CD4-positive, alpha-beta T cell treated with Interleukin-21 for 1 hour (primary cell): ENCODE measurements around the gene C1orf56.

Source experiments
- DNase-seq: peaks from one replicate; pipeline ENCODE4 v3.0.0-alpha.2; 2020

C1orf56 gene

DNA sequence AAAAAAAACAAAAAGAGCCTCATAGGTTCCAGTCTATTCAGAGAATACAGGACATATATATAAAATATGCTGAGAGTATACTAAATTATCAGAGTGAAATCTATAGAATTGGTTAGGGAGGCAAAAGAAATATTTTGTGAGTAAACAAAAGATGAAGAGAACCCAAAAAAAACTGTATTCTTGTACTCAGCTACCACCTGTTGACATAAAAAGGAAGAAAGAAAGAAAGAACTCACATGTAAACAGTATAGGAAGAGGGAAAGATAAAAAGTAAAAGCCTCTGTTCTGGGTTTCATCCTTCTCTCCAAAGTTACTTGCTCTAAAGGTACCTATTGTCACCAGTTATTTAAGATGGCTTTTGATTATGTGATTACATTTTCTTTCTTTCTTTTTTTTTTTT lies 21.1 kb upstream of the C1orf56 start:
- DNase-seq, result no peak

GRCh38 chr1:151032164-151032563 lies 15.4 kb upstream of the C1orf56 start:
- no peak for DNase-seq

DNA sequence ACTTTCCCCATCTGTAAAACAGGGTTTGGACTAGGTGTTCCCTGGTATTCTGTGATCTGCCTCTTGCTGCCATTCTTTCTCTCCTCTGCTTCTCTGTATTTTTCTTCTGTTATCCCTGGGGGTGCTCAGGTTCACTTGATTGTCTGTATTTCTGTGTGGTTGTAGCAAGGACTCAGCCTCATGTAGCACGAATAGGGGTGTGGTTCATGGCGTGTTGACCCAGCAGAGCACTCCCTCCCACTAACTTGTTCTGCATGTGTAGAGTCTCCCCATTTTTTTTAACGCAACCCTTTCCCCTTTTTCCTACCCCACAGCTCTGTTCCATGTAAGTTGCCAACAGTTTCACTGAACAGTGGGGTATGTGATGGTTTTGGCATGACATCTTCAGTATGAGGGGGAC lies 12.4 kb upstream of the C1orf56 start:
- DNase-seq, result no peak

GRCh38 chr1:151036356-151036755 lies 11.2 kb upstream of the C1orf56 start, which contains the start of gene BNIPL:
Gene BNIPL (plus strand): TSS chr1:151036586. CDS start chr1:151036726, 140 bp downstream.
- DNase-seq, result no peak

DNA sequence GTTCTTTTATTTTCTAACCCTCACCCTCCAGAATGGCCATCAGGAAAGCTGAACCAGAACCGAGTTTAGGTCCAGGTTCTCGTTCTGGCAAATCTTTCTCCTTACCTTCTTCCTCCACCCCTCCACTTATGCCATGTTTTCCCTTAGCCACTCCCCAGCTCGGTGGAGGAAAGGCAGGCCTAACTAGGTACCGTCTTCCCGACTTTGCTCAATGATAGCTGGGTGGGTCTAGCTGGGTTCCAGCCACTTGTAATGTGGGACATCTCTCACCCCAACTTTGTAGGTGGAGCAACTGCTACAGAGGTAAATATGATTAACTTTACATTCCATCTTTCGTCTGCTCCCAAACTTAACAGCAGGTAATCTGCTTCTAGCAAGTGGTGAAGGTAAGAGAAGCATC lies 10.5 kb upstream of the C1orf56 start:
- DNase-seq, result no peak

GRCh38 chr1:151039521-151039920 lies 8.0 kb upstream of the C1orf56 start:
- DNase-seq, result no peak

DNA sequence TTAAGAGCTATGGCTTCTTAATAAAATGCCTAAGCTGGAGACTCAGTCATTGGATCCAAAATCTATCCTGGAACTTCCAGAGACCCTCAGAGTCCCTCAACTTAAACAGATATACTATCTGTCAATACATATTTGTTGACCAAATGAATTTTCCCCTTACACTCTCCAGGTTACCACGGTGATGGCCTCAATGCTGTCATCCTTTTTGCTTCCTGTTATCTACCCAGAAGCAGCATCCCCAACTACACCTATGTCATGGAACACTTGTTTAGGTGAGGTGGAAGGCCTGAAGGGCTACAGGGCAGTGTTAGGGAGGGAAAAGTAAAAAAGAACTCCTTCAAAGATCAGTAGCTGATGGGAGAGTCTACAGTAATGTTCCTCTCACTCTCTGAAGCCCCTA lies 4.4 kb upstream of the C1orf56 start:
- peak; percentile 38 for DNase-seq

DNA sequence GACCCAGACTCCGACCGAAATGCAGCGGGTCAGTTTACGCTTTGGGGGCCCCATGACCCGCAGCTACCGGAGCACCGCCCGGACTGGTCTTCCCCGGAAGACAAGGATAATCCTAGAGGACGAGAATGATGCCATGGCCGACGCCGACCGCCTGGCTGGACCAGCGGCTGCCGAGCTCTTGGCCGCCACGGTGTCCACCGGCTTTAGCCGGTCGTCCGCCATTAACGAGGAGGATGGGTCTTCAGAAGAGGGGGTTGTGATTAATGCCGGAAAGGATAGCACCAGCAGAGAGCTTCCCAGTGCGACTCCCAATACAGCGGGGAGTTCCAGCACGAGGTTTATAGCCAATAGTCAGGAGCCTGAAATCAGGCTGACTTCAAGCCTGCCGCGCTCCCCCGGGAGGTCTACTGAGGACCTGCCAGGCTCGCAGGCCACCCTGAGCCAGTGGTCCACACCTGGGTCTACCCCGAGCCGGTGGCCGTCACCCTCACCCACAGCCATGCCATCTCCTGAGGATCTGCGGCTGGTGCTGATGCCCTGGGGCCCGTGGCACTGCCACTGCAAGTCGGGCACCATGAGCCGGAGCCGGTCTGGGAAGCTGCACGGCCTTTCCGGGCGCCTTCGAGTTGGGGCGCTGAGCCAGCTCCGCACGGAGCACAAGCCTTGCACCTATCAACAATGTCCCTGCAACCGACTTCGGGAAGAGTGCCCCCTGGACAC lies 534 bp downstream of the C1orf56 start:
- peak; percentile 67 for DNase-seq

- no peak for DNase-seq
Observed at GRCh38 chr1:151048645-151049032, 1.1 kb downstream of the C1orf56 start.

DNA sequence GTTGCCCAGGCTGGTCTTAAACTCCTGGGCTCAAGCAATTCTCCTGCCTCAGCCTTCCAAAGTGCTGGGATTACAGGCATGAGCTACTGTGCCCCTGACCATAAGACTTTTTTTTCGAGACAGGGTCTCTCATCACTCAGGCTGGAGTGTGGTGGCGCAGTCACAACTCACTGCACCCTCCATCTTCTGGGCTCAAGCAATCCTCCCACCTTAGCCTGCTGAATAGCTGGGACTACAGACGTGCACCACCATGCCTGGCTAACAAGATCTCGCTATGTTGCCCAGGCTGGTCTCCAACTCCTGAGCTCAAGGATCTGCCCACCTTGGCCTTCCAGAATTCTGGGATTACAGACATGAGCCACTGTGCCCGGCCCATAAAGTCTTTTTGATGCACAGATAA lies 1.9 kb downstream of the C1orf56 start:
- DNase-seq, result no peak

GRCh38 chr1:151050051-151050688 lies 2.6 kb downstream of the C1orf56 start:
- no peak for DNase-seq

GRCh38 chr1:151051356-151052009 lies 3.9 kb downstream of the C1orf56 start:
- DNase-seq, result no peak

GRCh38 chr1:151054971-151055547 lies 7.5 kb downstream of the C1orf56 start:
- DNase-seq, result no peak

GRCh38 chr1:151055581-151055980 lies 8.0 kb downstream of the C1orf56 start:
- no peak for DNase-seq

DNA sequence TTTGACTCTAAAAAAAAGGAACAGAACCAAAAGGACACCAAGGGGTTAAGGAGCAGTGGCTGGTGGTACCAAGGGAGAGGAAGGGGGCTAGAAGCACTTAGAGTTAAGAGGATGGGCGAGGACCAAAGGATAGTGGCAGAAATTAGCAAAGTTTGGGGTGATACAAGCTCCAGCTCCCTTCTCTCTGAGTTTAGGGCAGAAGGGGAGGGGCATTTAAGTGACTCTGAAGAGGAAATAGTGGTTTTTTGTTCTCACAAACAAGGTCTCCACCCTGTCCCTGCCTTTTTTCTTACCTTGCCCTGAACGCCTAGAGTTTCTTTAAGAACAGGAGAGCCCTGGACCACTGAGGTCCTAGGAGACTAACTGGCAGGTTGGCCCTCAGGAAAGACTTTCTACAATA lies 8.6 kb downstream of the C1orf56 start:
- DNase-seq, result peak; percentile 79

GRCh38 chr1:151058692-151059091 lies 11.1 kb downstream of the C1orf56 start:
- DNase-seq, result no peak

DNA sequence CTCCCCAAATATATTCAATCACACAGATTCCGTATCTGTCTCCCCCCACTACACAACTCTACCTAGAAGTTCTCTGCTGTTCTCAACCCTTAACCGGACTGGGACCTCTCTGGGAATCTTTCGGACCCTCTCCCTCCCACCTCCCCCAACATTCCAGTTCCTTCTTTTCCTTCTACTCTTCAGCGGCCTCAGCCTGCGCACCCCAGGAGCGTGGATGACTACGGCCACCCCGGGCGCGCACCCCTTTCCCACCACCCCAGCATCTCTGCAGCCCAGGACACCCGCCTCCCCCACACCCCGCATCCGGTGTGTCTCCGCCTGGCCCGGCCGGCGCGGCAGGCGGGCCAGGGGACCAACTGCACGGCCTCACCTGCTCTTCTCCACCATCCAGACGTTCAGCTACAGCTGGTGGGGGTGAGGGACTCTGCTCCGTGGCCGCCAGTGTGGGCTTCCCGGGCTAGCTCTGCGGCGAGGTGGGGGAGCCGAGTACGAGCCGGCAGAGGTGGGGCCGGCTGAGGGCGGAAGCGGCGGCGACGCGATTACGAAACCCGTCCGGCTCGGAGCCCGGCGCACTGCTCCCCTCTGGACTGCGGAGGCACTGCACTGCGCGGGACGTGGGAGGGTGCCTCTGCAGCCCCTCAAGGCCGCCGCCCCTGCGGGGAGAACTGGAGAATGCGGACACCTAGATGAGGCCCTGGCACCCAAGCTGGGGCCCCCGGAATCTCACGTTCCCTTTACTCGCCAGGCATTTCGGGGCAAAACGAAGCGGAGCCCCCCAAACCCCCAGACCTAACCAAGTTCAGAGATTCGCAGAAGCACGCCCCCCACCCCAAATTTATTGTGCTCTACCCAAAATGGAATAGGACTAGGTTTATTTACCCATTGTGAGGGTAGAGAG lies 11.8 kb downstream of the C1orf56 start, which contains the start of gene CDC42SE1:
Gene CDC42SE1 (minus strand): TSS at position 514 of the 898 bp plus-strand sequence. CDS start 3,892 bp downstream, outside the sequence.
- DNase-seq, result peak; percentile 89

GRCh38 chr1:151060007-151060656 lies 12.6 kb downstream of the C1orf56 start, which contains the start of gene MLLT11:
Gene MLLT11 (plus strand): TSS chr1:151060397. CDS start chr1:151067225, 6,828 bp downstream.
- no peak for DNase-seq

GRCh38 chr1:151060657-151061421 lies 13.3 kb downstream of the C1orf56 start:
- no peak for DNase-seq

GRCh38 chr1:151061704-151062103 lies 14.2 kb downstream of the C1orf56 start:
- no peak for DNase-seq
